ENCODE data around the gene ATP11B. TPM values are rescaled to one million over a fixed set of nuclear protein-coding genes. Genes with fewer than 3 reads are reported as not detected.

ATP11B gene
- total RNA-seq, 2 experiments from 2014 or later = 55.6 to 87.9 TPM

- Histone ChIP-seq H3K4me3 (ENCODE audit: low read depth, low read length, poor library complexity, severe bottlenecking) (no peak overlapping the region), H3K36me3 (ENCODE audit: insufficient read depth, low read length) (no peaks in the 10 kb centered on the region), H3K4me1 (ENCODE audit: insufficient read depth, low read length, poor library complexity, severe bottlenecking) (peaks cover 30% of the 10 kb centered on the region), H4K20me1 (ENCODE audit: insufficient read depth, low read length) (no peaks in the 10 kb centered on the region), H3K9me3 (ENCODE audit: low read length) (no peaks in the 10 kb centered on the region), H3K4me2 (ENCODE audit: low read length) (no peak overlapping the region), H3K9me2 (ENCODE audit: insufficient read depth, low read length) (no peaks in the 10 kb centered on the region), H3K27ac (ENCODE audit: low read depth, low read length, poor library complexity, severe bottlenecking) (no peak overlapping the region), H2AFZ (ENCODE audit: low read length) (no peak overlapping the region), H3K79me2 (ENCODE audit: insufficient read depth, low read depth, low read length) (no peaks in the 10 kb centered on the region)
- TF ChIP-seq EZH2phosphoT487 (IDR thresholded peaks at IDR 0.05; ENCODE audit: borderline replicate concordance, low read depth, low read length) (no peak), CTCF (conservative IDR thresholded peaks at IDR 0.05; ENCODE audit: low read length) (no peak)
- no TSS peak for BruUV-seq (replicated peaks)
- ChIA-PET POLR2A (interaction anchor here (0.6 to 1.5 kb wide), 2 partner anchors 64 to 261 kb away, joined by 3 read pairs; no protein-coding TSS in a partner anchor), CTCF (ENCODE audit: unreplicated experiment) (no interaction called here)
- intact Hi-C loops (cut with micrococcal nuclease; ENCODE audit: unreplicated experiment) = no loop called here
- DNase-seq (ENCODE audit: low spot score) = no peak
Measured at GRCh38 chr3:182785756-182786155, 7.5 kb upstream of the ATP11B start.

- Histone ChIP-seq H3K9me3 (ENCODE audit: low read length) (no peaks in the 10 kb centered on the region), H3K9me2 (ENCODE audit: insufficient read depth, low read length) (no peaks in the 10 kb centered on the region), H3K79me2 (ENCODE audit: insufficient read depth, low read depth, low read length) (no peaks in the 10 kb centered on the region), H3K36me3 (ENCODE audit: insufficient read depth, low read length) (no peaks in the 10 kb centered on the region), H3K4me3 (ENCODE audit: low read depth, low read length, poor library complexity, severe bottlenecking) (no peak overlapping the region), H2AFZ (ENCODE audit: low read length) (no peak overlapping the region), H3K27ac (ENCODE audit: low read depth, low read length, poor library complexity, severe bottlenecking) (no peak overlapping the region), H3K4me2 (ENCODE audit: low read length) (no peak overlapping the region), H3K4me1 (ENCODE audit: insufficient read depth, low read length, poor library complexity, severe bottlenecking) (peaks cover 30% of the 10 kb centered on the region), H4K20me1 (ENCODE audit: insufficient read depth, low read length) (no peaks in the 10 kb centered on the region)
- intact Hi-C loops (cut with micrococcal nuclease; ENCODE audit: unreplicated experiment) = no loop called here
- POLR2A ChIA-PET = interaction anchor here (1.5 kb wide), 1 partner anchor 65 kb away, joined by 3 read pairs; no protein-coding TSS in a partner anchor
- no TSS peak for BruUV-seq (replicated peaks)
- CTCF ChIA-PET (ENCODE audit: unreplicated experiment) = no interaction called here
- DNase-seq (ENCODE audit: low spot score) = no peak
- no peak for TF ChIP-seq CTCF (conservative IDR thresholded peaks at IDR 0.05; ENCODE audit: low read length)
- TF ChIP-seq EZH2phosphoT487 (IDR thresholded peaks at IDR 0.05; ENCODE audit: borderline replicate concordance, low read depth, low read length) = no peak
Measured at GRCh38 chr3:182786564-182787196, 6.6 kb upstream of the ATP11B start.

- H3K4me2 ChIP-seq (ENCODE audit: low read length) = peak overlapping the region; percentile 53; the same call in 1 of the 2 replicates
- DNase-seq (ENCODE audit: low spot score) = no peak
- no peaks in the 10 kb centered on the region for H3K36me3 ChIP-seq (ENCODE audit: insufficient read depth, low read length)
- peak overlapping the region; percentile 91; the same call in 1 of the 2 replicates for H2AFZ ChIP-seq (ENCODE audit: low read length)
- ChIA-PET CTCF (ENCODE audit: unreplicated experiment) (no interaction called here), POLR2A (interaction anchor here (1.6 to 2.1 kb wide), 2 partner anchors 12 to 73 kb away, joined by 7 to 9 read pairs; no protein-coding TSS in a partner anchor)
- H3K4me1 ChIP-seq (ENCODE audit: insufficient read depth, low read length, poor library complexity, severe bottlenecking) = peaks cover 31% of the 10 kb centered on the region
- H3K9me2 ChIP-seq (ENCODE audit: insufficient read depth, low read length) = no peaks in the 10 kb centered on the region
- H3K79me2 ChIP-seq (ENCODE audit: insufficient read depth, low read depth, low read length) = no peaks in the 10 kb centered on the region
- TF ChIP-seq CTCF (conservative IDR thresholded peaks at IDR 0.05; ENCODE audit: low read length) (0 out of 2 replicates have a peak, but pooled peaks have one; percentile 15), EZH2phosphoT487 (IDR thresholded peaks at IDR 0.05; ENCODE audit: borderline replicate concordance, low read depth, low read length) (no peak)
- no TSS peak for BruUV-seq (replicated peaks)
- intact Hi-C loops (cut with micrococcal nuclease; ENCODE audit: unreplicated experiment) = no loop called here
- H3K27ac ChIP-seq (ENCODE audit: low read depth, low read length, poor library complexity, severe bottlenecking) = no peak overlapping the region
- H4K20me1 ChIP-seq (ENCODE audit: insufficient read depth, low read length) = no peaks in the 10 kb centered on the region
- no peaks in the 10 kb centered on the region for H3K9me3 ChIP-seq (ENCODE audit: low read length)
- H3K4me3 ChIP-seq (ENCODE audit: low read depth, low read length, poor library complexity, severe bottlenecking) = no peak overlapping the region
Measured at GRCh38 chr3:182787302-182788036, 5.8 kb upstream of the ATP11B start.

All from OCI-LY7 (cell line).